ENCODE measurements around the gene LCK.
A peak's percentile ranks its signal among the peaks of the same experiment; 100 is the strongest.
"Not testable (repeated sequence)": the region's sequence is repeated elsewhere in the genome, so short reads cannot be mapped to it uniquely, and the experiment has no call there.

Gene LCK

GRCh38 chr1:32240140-32240951 lies 10.7 kb upstream of the LCK start:
- DNase-seq, result peak; percentile 56

- peak; percentile 43 for DNase-seq
Observed at GRCh38 chr1:32241001-32241763, 9.9 kb upstream of the LCK start.

GRCh38 chr1:32242341-32242851 lies 8.7 kb upstream of the LCK start:
- peak; percentile 55 for DNase-seq

DNA sequence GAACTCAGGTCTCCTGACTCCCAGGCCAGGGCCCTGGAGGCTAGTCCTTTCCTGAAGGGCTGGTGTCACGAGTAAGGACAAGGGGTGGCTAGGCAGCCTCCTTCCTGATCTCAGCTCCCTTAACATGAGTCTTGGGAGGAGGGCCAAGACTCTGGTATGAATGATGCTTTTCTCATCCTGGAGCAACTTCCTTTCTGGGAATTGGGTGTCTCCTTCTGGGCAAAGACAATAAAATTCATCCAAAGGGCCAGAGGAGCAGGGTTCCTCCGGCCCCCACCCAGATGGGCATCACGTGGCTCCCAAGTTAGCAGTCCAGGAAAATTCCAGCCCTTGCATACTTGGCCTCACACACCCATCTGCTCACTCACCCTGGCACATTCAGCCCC lies 4.2 kb upstream of the LCK start, which contains the start of gene FAM167B:
Gene FAM167B (plus strand): TSS at position 335 of the 386 bp plus-strand sequence. CDS start 200 bp downstream, outside the sequence.
- no peak for DNase-seq

DNA sequence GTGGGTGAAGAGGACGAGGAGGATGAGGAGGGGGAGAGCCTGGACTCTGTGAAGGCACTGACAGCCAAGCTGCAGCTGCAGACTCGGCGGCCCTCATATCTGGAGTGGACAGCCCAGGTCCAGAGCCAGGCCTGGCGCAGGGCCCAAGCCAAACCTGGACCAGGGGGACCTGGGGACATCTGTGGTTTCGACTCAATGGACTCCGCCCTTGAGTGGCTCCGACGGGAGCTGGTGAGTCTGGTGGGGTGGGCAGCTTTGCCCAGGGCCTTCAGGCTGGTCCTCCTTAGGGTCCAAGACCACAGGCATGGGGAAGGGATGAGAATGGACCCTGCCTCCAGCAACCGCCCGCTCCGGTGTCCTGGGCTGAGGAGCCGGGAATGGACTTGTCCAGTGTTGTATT lies 3.6 kb upstream of the LCK start:
- DNase-seq, result no peak

GRCh38 chr1:32247983-32248889 lies 2.8 kb upstream of the LCK start:
- no peak for DNase-seq

GRCh38 chr1:32249831-32250525 lies 1.1 kb upstream of the LCK start:
- no peak for DNase-seq

DNA sequence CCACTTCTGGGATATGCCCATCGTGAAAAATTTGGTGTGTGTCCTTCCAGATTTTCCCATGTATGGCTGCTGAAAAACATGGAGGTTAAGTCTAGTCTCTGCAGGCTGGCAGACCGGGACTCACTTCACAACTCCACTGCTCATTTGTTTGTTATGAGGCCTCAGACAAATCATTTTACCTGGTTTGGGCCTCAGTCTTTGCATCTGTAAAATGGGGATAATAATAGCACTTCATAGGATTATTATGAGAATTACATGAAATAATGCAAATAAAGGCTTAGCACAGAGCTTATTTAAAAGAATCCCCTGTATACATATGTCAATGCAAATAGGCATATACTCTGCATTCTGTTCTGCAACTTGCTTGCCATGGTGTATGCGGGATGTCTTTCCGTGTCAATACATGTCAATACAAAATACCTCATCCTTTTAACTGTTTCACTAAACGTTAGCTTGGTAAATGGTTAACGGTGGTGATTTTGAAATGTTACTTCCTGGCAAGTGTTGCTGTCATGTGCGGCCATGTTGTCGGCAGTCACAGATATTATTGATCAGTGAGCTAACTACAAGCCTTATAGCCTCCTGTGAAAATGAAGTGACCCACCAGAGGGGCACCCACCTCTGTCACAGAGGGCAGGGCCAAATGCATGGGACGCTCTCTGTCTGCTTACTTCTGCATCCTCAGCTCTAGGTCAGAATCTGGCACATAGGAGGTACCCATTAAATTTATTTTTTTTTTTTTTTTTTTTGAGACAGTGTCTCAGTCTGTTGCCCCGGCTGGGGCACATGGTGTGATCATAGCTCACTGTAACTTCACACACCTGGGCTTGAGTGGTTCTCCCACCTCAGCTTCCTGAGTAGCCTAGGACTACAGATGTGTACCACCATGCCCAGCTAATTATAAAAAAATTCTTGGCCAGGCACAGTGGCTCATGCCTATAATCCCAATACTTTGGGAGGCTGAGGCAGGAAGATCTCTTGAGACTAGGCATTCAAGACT lies 4.3 kb downstream of the LCK start:
- no peak for DNase-seq

GRCh38 chr1:32256473-32257226 lies 5.6 kb downstream of the LCK start:
- no peak for DNase-seq

- DNase-seq, result no peak
Observed at GRCh38 chr1:32257227-32257508, 6.1 kb downstream of the LCK start.

DNA sequence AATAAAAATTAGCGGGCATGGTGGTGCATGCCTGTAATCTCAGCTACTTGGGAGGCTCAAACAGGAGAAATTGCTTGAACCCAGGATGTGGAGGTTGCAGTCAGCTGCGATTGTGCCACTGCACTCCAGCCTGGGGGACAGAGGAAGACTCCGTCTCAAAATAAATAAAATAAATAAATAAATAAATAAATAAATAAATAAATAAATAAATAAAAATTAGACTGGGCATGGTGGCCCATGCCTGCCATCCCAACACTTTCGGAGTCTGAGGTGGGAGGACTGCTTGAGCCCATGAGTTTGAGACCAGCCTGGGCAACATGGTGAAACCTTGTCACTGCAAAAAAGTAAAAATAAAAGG lies 12.2 kb downstream of the LCK start:
- not testable (repeated sequence) for DNase-seq

- DNase-seq, result no peak
Observed at GRCh38 chr1:32263744-32264143, 12.7 kb downstream of the LCK start.

DNA sequence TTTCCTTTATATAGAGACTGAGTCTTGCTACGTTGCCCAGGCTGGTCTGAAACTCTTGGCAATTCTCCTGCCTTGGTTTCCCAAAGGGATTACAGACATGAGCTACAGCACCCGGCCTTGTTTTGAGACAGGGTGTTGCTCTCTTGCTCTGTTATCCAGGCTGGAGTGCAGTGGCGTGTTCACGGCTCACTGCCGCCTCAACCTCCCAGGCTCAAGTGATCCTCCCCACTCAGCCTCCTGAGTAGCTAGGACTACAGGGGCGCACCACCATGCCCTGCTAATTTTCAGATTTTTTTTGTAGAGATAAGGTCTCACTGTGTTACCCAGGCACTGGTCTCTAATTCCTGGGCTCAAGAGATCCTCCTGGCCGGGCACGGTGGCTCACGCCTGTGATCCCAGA lies 14.8 kb downstream of the LCK start:
- DNase-seq, result no peak

GRCh38 chr1:32266921-32267591 lies 16.0 kb downstream of the LCK start:
- no peak for DNase-seq

GRCh38 chr1:32269744-32270143 lies 18.7 kb downstream of the LCK start:
- DNase-seq, result no peak

- no peak for DNase-seq
Observed at GRCh38 chr1:32272557-32273390, 21.7 kb downstream of the LCK start.

GRCh38 chr1:32273391-32274208 lies 22.5 kb downstream of the LCK start:
- no peak for DNase-seq

All from midbrain (tissue), 1 donor.